ENCODE results near the gene CILP2.

Gene CILP2

DNA sequence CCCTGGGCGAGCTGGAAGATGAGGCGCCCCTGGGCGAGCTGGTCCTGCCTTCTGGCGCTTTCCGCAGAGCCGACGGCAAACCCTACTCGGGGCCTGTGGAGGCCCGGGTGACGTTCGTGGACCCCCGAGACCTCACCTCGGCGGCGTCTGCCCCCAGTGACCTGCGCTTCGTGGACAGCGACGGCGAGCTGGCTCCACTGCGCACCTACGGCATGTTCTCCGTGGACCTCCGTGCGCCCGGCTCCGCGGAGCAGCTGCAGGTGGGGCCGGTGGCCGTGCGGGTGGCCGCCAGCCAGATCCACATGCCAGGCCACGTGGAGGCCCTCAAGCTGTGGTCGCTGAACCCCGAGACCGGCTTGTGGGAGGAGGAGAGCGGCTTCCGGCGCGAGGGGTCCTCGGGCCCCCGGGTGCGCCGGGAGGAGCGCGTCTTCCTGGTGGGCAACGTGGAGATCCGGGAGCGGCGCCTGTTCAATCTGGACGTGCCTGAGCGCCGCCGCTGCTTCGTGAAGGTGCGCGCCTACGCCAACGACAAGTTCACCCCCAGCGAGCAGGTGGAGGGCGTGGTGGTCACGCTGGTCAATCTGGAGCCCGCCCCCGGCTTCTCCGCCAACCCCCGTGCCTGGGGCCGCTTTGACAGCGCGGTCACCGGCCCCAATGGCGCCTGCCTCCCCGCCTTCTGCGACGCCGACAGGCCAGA, 6.3 kb downstream of the CILP2 start:
- DNase-seq (ENCODE audit: low read depth in 2 of 2, low spot score in 1 of 2), result no peak

DNA sequence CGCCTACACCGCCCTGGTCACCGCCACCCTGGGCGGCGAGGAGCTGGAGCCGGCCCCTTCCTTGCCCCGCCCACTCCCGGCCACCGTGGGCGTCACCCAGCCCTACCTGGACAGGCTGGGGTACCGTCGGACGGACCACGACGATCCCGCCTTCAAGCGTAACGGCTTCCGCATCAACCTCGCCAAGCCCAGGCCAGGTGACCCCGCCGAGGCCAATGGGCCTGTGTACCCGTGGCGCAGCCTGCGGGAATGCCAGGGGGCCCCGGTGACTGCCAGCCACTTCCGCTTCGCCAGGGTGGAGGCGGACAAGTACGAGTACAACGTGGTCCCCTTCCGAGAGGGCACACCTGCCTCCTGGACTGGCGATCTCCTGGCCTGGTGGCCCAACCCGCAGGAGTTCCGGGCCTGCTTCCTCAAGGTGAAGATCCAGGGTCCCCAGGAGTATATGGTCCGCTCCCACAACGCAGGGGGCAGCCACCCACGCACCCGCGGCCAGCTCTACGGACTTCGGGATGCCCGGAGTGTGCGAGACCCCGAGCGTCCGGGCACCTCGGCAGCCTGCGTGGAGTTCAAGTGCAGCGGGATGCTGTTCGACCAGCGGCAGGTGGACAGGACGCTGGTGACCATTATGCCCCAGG, 7.0 kb downstream of the CILP2 start:
- DNase-seq (ENCODE audit: low read depth in 2 of 2, low spot score in 1 of 2), result no peak

DNA sequence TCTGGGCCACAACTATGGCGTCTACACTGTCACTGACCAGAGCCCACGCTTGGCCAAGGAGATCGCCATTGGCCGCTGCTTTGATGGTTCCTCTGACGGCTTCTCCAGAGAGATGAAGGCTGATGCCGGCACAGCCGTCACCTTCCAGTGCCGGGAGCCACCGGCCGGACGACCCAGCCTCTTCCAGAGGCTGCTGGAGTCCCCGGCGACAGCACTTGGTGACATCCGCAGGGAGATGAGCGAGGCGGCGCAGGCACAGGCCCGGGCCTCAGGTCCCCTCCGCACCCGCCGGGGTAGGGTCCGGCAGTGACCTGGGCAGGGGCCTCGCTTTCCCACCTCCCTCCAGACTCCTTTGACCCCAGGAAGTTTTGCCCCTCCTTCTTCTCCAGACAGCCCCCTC, 7.6 kb downstream of the CILP2 start:
- DNase-seq (ENCODE audit: low read depth in 2 of 2, low spot score in 1 of 2), result no peak

DNA sequence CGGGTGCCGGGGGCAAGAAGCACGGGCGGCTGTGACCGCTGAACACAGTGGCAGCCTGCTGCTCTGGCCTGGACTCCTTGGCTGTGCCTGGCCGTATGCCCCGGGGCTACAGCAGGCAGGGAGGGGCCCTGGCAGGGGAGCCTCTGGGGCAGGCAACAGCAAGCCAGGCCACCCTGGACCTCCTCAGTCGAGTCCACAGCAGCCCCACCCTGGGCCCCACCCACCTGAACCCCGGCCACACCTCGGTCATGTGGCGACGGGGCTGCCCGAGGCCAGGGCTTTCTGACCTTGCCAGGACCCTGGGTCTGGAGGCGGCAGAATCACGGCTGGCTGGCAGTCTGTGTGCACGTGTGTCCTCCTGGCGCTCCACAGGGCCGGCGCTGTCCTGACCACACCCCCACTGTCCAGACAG, 8.7 kb downstream of the CILP2 start:
- DNase-seq (ENCODE audit: low read depth in 2 of 2, low spot score in 1 of 2), result no peak

DNA sequence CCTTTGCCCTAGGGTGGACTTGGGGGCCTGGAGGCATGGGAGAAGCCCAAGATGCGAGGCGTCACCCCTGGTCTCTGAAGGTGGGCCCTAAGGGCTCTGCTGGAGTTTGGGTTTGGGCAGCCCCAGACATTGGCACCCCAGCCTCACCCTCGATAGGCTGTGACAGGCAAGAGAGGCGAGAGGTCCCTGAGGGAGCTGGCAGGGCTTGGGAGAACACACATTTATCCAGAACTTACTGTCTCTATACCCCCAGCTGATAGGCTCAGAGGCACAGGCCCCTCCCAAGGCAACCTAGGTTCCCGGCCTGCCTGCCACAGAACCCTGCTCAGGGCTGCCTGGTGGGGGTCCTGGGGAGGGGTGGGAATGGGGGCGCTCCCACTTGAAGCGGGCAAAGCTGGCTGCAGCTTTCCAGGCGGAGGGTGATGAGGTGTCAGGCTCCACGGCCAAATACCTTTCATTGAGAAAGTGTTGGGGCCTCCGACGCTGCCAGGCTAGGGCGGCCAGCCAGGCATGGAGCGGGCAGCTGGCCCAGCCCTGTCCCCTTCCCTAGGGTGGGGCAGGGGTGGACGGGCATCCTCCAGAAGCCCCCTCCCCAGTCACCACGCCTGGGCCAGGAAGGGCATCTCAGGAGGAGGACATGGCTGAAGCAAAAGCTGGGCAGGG, 9.7 kb downstream of the CILP2 start:
- no peak for DNase-seq (ENCODE audit: low read depth in 2 of 2, low spot score in 1 of 2)

DNA sequence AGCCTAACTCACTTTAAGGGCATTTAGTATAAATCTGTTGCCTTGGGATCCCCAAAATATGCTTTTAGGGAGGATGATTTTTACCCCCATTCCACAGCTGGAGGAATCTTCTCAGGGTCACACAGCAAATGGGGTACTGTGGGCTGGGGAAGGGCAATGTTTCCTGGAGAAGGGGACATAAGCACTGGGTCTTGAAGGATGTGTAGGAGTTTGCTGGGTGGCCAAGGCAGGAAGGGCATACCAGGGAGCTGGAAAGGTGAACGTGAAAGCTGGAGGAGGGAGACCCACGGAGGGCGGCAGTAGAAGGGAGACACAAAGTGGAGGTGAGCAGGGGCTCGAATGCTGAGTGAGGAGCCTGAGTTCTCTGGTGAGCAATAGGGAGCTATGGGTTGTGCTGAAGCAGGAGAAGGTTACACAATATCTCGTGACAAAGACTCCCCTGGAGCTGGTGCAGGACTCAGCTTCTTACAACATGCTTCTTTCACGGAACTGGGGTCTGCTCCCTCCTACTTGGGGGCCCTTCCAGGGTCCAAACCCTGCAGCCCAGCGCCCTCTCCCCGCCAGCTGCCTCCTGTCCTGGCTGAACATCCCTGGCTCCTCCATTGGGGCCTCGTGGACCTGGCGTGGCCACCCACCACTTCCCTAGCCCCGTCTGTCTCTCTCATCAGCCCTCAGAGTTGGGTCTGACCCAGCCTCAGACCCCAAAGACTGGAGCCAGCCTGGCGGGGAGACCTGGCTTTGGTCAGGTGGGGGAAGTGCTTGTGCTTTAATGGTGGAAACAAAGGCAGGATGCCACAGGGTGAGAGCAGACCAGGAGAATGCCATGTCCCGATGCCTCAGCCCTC, 11.1 kb downstream of the CILP2 start:
- DNase-seq (ENCODE audit: low read depth in 2 of 2, low spot score in 1 of 2), result no peak

DNA sequence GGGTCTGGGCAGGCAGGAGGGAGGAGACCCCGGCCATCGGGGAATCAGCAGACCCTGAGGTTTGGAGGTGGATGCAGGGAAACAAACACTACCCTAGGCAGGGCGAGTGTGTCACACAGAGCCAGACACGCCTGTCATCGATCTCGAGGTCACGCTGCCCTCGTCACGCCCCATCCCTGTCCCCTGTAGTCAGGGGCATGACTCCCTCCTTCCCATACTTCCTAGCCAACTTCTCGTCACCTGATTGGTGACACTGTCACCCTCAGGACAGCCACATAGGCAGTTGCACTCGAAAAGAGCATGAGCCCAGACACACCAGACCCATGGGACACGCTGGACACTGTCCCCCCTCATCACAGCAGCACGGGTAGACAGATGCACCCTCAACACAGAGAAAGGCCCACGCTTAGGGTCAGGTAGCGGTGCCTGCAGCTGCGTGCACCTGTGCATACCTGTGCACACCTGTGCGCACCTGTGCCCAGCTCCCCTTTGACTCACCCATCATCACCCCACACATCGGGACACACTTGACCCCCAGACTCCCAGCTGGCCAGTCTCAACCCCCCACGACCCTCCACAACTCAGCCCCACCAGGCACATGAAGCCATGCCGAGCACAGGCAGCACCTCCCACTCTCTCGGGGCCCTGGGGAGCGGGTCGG, 11.9 kb downstream of the CILP2 start:
- DNase-seq (ENCODE audit: low read depth in 2 of 2, low spot score in 1 of 2), result no peak

DNA sequence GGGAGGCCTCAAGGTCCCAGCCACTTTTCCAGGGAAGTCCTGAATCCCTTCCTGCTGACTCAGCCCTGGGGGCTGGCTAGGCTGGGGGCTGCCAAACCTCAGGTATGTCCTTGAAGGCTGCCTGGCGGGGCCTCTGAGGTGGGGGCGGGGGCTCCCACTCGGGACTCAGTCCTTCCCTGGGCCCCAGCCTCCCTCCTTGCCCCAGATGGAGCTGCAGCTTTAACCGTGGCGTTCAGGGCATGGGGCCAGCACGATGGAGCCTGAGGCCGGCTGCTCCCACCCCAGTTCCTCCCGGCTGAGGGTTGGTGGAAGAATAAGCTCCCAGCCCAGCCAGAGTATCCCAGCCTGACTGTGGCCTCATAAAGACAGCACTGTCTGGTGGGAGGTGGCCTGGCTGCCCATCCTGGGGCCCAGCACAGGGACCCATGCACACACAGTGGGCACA, 12.4 kb downstream of the CILP2 start:
- DNase-seq (ENCODE audit: low read depth in 2 of 2, low spot score in 1 of 2), result no peak

DNA sequence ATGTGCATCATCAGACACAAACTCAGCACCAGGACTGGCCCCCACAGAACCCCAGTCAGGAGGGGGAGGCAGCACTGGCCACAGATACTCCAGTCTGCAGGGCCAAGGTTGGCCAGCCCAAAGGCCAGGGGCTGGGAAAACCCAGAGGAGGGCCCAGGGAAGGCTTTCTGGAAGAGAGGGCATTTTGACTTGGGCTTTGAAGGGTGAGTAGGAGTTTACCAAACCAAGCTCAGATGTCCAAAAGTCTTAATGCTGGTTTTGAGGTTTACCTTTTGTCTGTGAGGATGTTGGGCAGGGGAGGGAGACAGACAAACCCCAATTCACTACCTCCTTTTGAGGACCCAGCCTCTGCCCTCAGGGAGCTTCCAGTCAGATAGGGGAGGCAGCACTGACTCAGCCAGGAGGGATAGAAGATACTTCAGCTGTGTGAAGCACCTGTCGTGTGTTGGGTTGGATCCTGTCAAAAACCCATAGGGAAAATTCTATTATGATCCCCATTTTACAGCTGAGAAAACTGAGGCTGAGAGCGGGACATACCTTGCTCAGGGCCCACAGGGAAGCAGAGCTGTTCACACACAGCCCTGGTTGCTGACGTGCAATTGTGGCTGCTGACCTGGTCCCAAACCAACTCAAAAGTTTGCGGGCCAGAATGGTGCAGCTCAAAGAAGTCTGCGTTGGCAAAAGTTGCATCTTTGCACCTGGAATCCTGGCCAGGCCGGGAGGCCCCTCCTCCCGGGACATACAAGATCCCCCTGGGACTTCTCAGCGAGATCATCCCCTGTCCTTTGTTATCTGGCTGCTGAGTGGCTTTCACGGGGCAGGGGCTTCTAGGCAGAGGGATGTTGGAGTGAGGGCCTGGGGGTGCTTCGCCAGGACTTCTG, 13.1 kb downstream of the CILP2 start:
- DNase-seq (ENCODE audit: low read depth in 2 of 2, low spot score in 1 of 2), result no peak

DNA sequence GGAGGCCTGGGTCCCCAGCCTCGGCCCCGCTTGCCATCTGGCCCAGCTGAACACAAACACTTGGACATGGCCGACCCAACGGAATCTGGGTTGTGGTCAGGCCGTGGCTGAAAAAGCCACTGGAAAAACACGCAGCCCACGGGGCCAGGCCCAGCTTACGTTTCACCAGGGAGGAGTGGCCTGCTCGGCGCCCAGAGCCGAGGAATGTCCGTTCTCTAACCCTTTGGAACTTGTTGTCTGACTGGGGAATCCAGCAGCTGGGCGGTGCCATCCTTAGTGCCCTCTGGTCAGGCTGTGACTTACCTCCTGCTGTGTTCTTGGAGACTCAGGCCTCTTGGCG, 13.8 kb downstream of the CILP2 start:
- no peak for DNase-seq (ENCODE audit: low read depth in 2 of 2, low spot score in 1 of 2)

DNA sequence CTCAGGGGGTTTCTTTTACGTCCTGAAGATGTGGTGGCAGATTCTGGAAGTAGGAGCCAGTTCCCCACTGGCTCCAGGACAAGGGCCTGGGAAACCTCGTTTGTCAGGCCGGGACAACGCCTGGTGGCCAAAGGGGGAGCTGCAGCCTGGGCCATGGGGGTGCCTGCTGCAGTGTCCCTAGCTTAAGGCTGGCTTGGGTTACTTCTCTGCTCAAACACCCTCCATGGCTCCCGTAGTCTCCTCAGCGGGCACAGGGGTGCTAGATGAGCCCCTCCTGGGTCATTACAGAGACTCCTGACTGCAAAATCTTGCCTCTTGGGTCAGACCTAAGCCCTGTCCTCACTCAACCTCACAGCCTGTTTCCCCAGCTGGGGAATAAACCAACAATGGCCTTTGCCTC, 14.7 kb downstream of the CILP2 start:
- no peak for DNase-seq (ENCODE audit: low read depth in 2 of 2, low spot score in 1 of 2)

DNA sequence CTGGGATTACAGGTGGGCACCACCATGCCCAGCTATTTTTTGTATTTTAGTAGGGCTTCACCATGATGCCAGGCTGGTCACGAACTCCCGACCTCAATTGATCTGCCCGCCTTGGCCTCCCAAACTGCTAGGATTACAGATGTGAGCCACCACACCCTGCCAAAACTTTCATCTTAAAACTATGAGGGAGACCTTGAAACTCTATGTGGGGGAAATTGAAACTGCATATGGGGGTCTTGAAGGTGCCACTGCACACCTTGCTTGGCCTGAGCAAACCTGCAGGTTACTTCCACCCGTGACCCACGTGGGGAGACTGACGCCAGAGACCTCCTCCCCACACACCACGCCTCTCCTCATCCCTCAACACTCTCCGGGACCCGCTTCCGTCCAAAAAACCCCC, 15.6 kb downstream of the CILP2 start:
- DNase-seq (ENCODE audit: low read depth in 2 of 2, low spot score in 1 of 2), result no peak

DNA sequence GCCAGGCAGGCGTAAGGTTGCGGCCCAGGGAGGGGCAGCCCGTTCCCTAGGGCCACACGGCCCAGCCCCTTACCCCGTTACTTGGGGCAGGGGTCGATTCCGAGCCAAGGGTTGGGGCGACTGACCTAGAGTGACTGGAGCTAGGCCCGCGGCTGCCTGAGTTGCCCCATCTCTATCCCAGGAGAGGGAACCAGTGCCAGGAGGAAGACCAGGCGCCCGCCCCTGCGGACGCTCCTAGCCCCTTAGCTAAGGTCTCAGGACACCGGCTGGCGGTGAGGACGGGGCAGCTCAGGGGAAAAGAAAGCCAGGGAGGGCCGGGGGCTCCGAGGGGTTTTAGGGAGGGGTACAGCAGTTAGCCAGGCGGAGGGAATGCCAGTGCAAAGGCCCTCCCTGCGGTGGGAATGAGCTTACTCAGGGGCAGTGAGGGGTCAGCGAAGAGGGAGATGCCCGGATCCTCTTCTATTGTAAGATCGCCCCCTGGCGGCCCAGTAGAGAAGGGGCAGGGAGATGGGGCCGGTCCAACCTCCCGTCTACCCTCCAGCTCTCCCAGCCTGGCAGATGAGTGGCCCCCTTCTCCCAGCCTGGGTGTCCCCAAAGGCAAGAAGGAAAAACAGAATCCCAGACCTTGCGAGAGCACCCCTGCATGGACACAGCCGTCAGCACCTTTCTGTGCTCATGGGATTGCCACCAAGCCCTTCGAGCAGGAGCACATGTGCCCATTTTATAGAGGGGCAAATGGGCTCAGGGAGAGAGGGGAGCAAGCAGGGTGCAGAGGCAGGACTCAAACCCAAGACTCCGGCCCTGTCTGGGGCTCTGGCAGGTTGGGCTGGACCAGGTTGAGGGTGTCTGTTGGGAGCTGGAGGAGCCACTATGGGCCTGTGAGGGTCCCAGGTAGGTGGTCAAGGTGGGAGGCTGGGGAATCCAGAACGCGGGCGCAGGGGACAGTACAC, 16.3 kb downstream of the CILP2 start:
- peak; percentile 30 to 34 for DNase-seq (ENCODE audit: low read depth in 2 of 2, low spot score in 1 of 2)

DNA sequence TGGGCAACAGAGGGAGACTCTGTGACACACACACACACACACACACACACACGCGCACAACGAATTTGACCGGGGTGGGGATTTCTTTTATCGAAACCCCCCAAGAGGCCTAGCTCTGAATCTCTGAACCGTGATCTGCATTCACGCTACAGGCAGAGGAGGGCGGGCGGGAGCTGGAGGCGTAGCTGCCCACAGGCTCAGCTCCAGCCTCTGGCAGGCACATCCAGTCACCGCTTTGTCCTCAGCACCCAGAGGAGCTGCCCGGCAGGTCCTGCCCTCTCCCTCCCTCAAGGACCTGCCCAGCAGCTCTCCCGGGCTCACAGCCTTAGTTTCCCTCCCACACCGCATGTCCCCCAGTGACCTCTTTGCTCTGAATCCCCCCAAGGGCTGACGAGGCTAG, 20.0 kb downstream of the CILP2 start:
- DNase-seq (ENCODE audit: low read depth in 2 of 2, low spot score in 1 of 2), result no peak

DNA sequence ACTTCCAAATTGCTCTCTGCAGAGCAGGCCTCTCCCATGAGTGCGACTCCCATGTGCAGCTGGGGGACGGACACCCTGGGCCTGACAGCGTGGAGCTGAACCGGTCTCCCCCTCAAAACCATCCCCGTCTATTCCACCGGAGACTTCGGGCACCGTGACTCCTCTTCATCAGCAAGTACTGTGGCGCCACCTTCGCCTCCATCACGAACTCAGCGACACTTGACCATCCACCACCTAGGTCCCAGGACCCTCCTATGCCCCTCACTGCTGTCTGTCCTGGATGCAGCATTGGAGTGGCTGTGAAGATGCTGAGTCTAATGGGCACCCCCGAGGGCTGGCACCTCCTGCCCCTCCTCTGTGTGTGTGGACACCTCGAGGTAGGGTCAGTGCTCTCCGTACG, 20.6 kb downstream of the CILP2 start:
- no peak for DNase-seq (ENCODE audit: low read depth in 2 of 2, low spot score in 1 of 2)

DNA sequence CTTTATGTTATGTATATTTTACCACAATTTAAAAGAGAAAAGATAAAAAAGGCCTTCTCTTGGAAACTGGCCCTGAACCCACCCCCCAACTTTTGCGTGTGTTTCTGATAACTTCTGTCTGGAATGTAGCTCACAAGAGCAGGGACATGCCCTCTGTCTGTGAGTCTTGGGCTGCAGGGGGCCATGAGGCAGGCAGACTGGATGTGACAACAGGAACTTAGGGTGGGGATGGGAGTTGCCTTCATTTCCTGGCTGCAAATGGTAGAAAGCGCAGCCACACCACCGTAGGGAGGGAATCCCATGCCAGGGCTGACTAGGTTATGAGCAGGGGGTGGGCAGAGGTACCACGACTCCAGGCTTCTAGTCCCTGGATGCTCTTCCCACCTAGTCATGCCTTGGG, 21.9 kb downstream of the CILP2 start:
- no peak for DNase-seq (ENCODE audit: low read depth in 2 of 2, low spot score in 1 of 2)

DNA sequence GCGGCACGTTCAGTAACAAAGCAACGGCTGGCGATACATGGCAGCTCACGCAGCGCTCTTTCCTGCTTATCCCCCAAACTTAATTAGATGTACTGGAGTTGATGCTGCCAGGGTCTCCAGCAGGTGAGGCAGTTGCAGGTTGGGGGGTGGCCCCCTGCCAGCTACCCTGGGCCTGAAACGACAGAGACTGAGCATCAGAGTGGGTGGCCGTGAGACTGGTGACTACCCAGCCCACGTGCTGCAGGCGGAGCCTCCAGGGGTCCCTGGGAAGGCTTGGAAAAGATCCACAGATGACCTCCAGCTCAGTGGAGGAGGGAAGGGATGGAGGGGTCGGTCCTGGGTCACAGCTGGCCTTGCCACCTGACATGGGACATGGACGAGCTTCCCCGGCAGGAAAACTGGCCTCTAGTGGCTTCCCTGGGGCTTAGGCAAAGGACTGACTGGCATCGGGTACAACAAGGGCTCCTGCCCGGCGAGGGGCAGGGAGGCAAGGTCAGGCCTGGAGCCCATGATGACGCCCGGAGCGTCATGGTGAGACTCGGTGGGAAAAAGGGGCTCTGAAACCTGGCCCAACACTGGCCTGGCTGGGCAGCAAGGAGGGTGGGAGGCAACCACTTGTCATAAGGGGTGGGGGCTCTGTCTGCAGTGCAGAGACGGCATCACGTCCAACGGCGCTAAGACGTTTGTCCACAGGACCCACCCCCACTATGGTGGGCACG, 24.0 kb downstream of the CILP2 start:
- no peak for DNase-seq (ENCODE audit: low read depth in 2 of 2, low spot score in 1 of 2)

DNA sequence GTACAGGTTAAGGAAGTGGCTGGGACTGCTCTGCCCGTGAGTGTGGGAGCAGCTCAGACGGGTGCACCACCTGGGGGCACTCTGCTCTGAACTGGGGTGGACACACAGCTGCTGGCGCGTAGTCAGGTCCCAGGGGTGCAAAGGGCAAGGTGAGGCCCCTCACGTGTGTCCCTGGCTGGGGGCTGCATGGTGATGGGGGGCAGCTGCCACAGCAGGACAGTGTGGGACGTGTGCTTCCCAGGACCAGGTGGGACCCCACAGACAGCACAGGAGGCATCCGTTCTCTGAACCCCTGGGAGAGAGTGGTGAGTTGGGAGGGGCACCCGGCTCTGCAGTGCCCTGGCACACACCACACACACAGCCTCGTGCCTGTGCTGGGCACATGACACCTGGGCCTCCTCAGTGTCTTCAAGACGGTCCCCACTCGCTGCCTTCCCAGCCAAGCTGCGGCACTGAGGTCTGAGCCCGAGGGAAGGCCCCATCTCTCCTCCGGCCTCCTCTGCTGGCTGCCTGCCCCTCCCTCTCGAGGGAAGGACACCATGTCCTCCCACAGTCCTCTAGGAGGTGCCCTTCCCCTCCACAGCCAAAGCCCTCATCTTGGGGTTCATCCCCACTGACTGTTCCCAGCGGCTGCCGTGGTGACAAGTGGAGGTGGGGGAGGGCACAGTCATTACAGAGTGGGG, 24.7 kb downstream of the CILP2 start:
- DNase-seq (ENCODE audit: low read depth in 2 of 2, low spot score in 1 of 2), result peak in 1 of 2 donors; percentile 12

Data from stimulated activated CD8-positive, alpha-beta memory T cell treated with anti-CD3 and anti-CD28 coated beads, Interleukin-4, amount 100 ng/mL, for 1 hour (primary cell).